ENCODE results near the gene UBE2I.

The UBE2I gene

DNA sequence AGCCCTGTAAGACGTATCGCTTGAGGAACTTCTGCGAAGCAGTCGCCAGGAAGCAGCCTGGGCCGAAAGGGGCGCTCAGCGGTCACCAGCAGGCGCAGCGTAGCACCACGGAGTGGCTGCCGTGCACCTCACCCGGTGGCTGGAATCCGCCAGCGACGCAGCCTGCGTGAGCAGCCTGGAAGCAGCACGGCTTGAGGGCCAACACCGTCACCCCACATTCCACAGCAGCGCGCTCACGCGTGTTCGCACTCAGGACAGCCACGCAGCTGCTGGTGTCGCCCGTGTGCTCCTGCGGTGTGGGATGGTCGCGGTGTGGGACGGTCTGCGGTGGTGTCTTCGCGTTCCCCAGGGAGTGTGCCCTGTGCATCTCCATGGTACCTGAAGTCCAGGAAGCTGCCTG, 9.6 kb downstream of the UBE2I start:
- peaks cover 0 to 93% (median 89%) of the 10 kb centered on the region in 5 donors for H3K36me3 ChIP-seq (ENCODE audit: control insufficient read depth in 5 of 5, insufficient read depth in 5 of 5, low read length in 5 of 5)
- H3K9me3 ChIP-seq (ENCODE audit: control insufficient read depth in 5 of 5, low read length in 5 of 5), result no peaks in the 10 kb centered on the region
- H3K4me1 ChIP-seq (ENCODE audit: control insufficient read depth in 5 of 5, insufficient read depth in 5 of 5, low read length in 5 of 5), result peaks cover 0 to 5% (median 0%) of the 10 kb centered on the region in 5 donors
- H3K27ac ChIP-seq (ENCODE audit: low read depth, low read length), result no peak overlapping the region
- no peaks in the 10 kb centered on the region for H3K27me3 ChIP-seq (ENCODE audit: control insufficient read depth in 5 of 5, insufficient read depth in 4 of 5, low read length in 5 of 5)
- no peak overlapping the region for H3K4me3 ChIP-seq (ENCODE audit: low read depth in 1 of 5, low read length in 5 of 5)
- H3K9ac ChIP-seq (ENCODE audit: low read length in 5 of 5), result no peak overlapping the region

DNA sequence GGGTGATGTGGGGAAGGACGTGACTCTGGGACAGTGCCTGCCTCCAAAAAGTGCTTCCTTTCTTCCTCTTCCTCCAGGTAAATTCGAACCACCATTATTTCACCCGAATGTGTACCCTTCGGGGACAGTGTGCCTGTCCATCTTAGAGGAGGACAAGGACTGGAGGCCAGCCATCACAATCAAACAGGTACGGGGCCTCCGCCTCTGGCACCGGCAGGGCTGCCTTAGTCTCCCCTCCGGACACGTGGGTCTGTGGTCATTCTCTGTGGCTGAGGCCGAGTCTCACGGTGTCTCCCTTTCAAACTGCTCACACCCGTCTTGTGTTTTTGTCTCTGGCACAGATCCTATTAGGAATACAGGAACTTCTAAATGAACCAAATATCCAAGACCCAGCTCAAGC, 10.7 kb downstream of the UBE2I start:
- Histone ChIP-seq H3K4me1 (ENCODE audit: control insufficient read depth in 5 of 5, insufficient read depth in 5 of 5, low read length in 5 of 5) (peaks cover 0 to 1% (median 0%) of the 10 kb centered on the region in 5 donors), H3K27ac (ENCODE audit: low read depth, low read length) (no peak overlapping the region), H3K4me3 (ENCODE audit: low read depth in 1 of 5, low read length in 5 of 5) (no peak overlapping the region), H3K36me3 (ENCODE audit: control insufficient read depth in 5 of 5, insufficient read depth in 5 of 5, low read length in 5 of 5) (peaks cover 0 to 93% (median 89%) of the 10 kb centered on the region in 5 donors), H3K9me3 (ENCODE audit: control insufficient read depth in 5 of 5, low read length in 5 of 5) (no peaks in the 10 kb centered on the region), H3K27me3 (ENCODE audit: control insufficient read depth in 5 of 5, insufficient read depth in 4 of 5, low read length in 5 of 5) (no peaks in the 10 kb centered on the region), H3K9ac (ENCODE audit: low read length in 5 of 5) (no peak overlapping the region)

DNA sequence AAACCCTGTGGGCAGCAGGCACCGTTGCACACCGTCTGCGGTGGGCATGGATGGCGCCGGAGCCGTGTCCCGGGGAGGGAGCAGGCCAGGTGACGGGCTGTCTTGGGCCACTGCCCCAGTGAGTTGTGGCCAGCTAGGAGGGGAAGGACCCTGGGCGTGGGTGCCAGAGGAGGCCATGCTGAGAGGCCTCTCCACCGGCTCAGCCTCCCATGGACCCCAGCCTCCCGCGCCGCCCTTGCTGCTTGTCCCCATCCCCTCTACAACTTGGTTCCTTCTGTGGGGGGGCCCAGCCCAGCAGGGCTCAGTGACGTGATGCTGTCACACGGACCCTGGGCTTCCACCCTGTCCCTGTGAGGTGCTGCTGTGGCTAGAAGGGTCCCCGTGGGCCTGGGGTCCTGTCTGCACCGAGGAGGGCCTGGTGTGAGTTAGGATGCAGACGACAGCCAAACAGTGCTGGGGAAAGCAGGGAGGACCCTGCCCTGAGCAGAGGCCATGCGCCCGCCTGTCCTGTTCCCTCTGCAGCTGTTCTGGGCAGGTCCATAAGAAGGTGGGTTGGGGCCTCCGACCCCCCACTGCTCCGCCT, 11.3 kb downstream of the UBE2I start:
- Histone ChIP-seq H3K9ac (ENCODE audit: low read length in 5 of 5) (no peak overlapping the region), H3K36me3 (ENCODE audit: control insufficient read depth in 5 of 5, insufficient read depth in 5 of 5, low read length in 5 of 5) (peaks cover 0 to 93% (median 89%) of the 10 kb centered on the region in 5 donors), H3K9me3 (ENCODE audit: control insufficient read depth in 5 of 5, low read length in 5 of 5) (no peaks in the 10 kb centered on the region), H3K27ac (ENCODE audit: low read depth, low read length) (no peak overlapping the region), H3K4me3 (ENCODE audit: low read depth in 1 of 5, low read length in 5 of 5) (no peak overlapping the region), H3K27me3 (ENCODE audit: control insufficient read depth in 5 of 5, insufficient read depth in 4 of 5, low read length in 5 of 5) (no peaks in the 10 kb centered on the region), H3K4me1 (ENCODE audit: control insufficient read depth in 5 of 5, insufficient read depth in 5 of 5, low read length in 5 of 5) (peaks cover 0 to 4% (median 1%) of the 10 kb centered on the region in 5 donors)

DNA sequence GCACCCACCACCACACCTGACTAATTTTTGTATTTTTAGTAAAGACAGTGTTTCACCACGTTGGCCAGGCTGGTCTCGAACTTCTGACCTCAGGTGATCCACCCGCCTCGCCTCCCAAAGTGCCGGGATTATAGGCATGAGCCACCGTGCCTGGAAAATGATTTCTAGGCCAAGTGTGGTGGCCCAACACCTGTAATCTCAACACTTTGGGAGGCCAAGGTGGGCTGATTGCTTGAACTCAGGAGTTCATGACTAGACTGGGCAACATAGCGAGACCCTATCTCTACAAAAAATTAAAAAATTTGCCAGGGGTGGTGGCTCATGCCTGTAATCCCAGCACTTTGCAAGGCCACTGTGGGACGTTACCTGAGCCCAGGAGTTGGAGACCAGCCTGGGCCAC, 13.0 kb downstream of the UBE2I start:
- no peak overlapping the region for H3K4me3 ChIP-seq (ENCODE audit: low read depth in 1 of 5, low read length in 5 of 5)
- no peak overlapping the region for H3K27ac ChIP-seq (ENCODE audit: low read depth, low read length)
- H3K9ac ChIP-seq (ENCODE audit: low read length in 5 of 5), result no peak overlapping the region
- H3K4me1 ChIP-seq (ENCODE audit: control insufficient read depth in 5 of 5, insufficient read depth in 5 of 5, low read length in 5 of 5), result peaks cover 0 to 8% (median 1%) of the 10 kb centered on the region in 5 donors
- no peaks in the 10 kb centered on the region for H3K9me3 ChIP-seq (ENCODE audit: control insufficient read depth in 5 of 5, low read length in 5 of 5)
- peaks cover 0 to 79% (median 74%) of the 10 kb centered on the region in 5 donors for H3K36me3 ChIP-seq (ENCODE audit: control insufficient read depth in 5 of 5, insufficient read depth in 5 of 5, low read length in 5 of 5)
- no peaks in the 10 kb centered on the region for H3K27me3 ChIP-seq (ENCODE audit: control insufficient read depth in 5 of 5, insufficient read depth in 4 of 5, low read length in 5 of 5)

DNA sequence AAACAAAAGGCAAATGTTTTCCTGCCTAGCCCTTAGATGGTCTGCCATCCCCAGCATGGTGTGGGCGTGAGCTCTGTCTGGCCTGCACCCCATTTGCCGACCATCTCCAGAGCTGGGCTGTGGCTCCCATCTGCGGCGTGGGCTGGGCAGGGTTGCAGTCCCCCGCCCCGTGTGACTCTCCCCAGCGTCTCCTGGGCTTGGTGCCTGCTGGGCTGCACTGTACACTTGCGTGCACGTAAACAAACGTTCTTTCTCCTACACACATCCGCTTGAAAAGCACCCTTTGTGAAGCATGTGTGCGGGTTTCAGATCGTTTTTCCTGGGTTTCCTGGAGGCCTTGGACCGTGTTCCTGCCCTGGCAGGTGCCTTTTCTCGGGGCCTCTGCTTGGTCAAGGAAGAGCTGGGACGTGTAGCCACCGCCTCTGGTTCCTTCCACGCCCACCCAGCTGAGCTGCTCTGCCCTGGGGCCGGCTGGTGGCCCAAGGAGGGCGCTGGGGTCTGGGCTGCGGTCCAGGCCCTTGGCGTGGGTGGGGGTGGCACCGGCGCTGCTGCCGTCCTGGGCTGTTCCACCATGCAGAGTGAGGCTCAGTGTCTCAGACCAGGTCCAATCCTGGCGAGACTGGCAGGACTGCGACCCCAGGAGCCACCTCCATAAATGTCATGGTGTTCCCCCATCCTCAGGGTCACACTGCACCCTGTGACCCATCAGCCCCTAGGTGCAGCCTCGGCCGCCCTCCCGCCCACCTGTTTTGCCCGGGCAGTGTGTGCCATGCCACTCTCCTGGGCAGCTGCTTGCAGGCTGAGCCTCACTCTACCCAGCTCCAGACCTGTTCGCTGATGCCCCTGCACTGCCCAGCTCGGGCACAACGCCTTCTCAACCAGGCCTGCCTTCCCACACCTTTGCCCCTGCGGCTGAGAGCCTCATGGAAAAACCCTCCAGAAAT, 14.1 kb downstream of the UBE2I start:
- Histone ChIP-seq H3K27ac (ENCODE audit: low read depth, low read length) (no peak overlapping the region), H3K4me3 (ENCODE audit: low read depth in 1 of 5, low read length in 5 of 5) (no peak overlapping the region), H3K9me3 (ENCODE audit: control insufficient read depth in 5 of 5, low read length in 5 of 5) (no peaks in the 10 kb centered on the region), H3K4me1 (ENCODE audit: control insufficient read depth in 5 of 5, insufficient read depth in 5 of 5, low read length in 5 of 5) (peaks cover 0 to 8% (median 1%) of the 10 kb centered on the region in 5 donors), H3K9ac (ENCODE audit: low read length in 5 of 5) (no peak overlapping the region), H3K27me3 (ENCODE audit: control insufficient read depth in 5 of 5, insufficient read depth in 4 of 5, low read length in 5 of 5) (no peaks in the 10 kb centered on the region), H3K36me3 (ENCODE audit: control insufficient read depth in 5 of 5, insufficient read depth in 5 of 5, low read length in 5 of 5) (peaks cover 0 to 68% (median 62%) of the 10 kb centered on the region in 5 donors)

DNA sequence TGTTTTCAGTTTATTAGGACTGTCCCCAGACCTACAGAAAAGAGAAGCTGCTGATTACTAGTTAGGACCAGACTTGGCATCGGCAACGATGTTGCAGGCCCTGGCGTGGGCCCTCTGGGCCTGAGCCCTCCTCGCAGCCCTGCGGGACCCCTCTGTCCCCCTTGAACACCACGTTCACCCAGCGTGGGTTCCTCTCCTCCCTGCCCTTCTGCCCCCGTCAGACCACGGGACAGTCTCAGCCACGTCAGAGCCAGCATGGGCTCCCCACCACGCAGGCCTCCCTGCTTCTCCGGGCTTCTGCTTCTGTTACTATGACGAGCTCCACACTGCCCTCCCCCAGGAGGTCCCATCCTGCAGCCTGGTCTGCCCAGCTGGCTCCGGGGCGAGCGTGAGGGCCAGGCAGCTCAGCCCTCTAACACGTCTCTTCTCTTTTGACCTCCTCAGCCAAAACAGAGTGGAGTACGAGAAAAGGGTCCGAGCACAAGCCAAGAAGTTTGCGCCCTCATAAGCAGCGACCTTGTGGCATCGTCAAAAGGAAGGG, 14.9 kb downstream of the UBE2I start:
- Histone ChIP-seq H3K36me3 (ENCODE audit: control insufficient read depth in 5 of 5, insufficient read depth in 5 of 5, low read length in 5 of 5) (peaks cover 0 to 60% (median 54%) of the 10 kb centered on the region in 5 donors), H3K4me1 (ENCODE audit: control insufficient read depth in 5 of 5, insufficient read depth in 5 of 5, low read length in 5 of 5) (peaks cover 0 to 8% (median 1%) of the 10 kb centered on the region in 5 donors), H3K9ac (ENCODE audit: low read length in 5 of 5) (no peak overlapping the region), H3K4me3 (ENCODE audit: low read depth in 1 of 5, low read length in 5 of 5) (no peak overlapping the region), H3K27ac (ENCODE audit: low read depth, low read length) (no peak overlapping the region), H3K27me3 (ENCODE audit: control insufficient read depth in 5 of 5, insufficient read depth in 4 of 5, low read length in 5 of 5) (no peaks in the 10 kb centered on the region), H3K9me3 (ENCODE audit: control insufficient read depth in 5 of 5, low read length in 5 of 5) (no peaks in the 10 kb centered on the region)

DNA sequence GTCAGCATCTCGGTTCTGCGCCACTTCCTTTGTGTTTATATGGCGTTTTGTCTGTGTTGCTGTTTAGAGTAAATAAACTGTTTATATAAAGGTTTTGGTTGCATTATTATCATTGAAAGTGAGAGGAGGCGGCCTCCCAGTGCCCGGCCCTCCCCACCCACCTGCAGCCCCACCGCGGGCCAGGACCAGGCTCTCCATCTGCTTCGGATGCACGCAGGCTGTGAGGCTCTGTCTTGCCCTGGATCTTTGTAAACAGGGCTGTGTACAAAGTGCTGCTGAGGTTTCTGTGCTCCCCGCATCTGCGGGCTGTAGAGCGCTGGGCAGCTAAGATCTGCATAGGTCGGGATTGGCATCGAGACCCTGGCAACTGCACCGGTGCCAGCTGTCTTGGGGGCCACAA, 15.8 kb downstream of the UBE2I start:
- no peak overlapping the region for H3K9ac ChIP-seq (ENCODE audit: low read length in 5 of 5)
- H3K27me3 ChIP-seq (ENCODE audit: control insufficient read depth in 5 of 5, insufficient read depth in 4 of 5, low read length in 5 of 5), result no peaks in the 10 kb centered on the region
- no peak overlapping the region for H3K27ac ChIP-seq (ENCODE audit: low read depth, low read length)
- H3K36me3 ChIP-seq (ENCODE audit: control insufficient read depth in 5 of 5, insufficient read depth in 5 of 5, low read length in 5 of 5), result peaks cover 0 to 51% (median 45%) of the 10 kb centered on the region in 5 donors
- H3K9me3 ChIP-seq (ENCODE audit: control insufficient read depth in 5 of 5, low read length in 5 of 5), result peaks cover 0 to 3% (median under 1%) of the 10 kb centered on the region in 5 donors
- peaks cover 0 to 8% (median 1%) of the 10 kb centered on the region in 5 donors for H3K4me1 ChIP-seq (ENCODE audit: control insufficient read depth in 5 of 5, insufficient read depth in 5 of 5, low read length in 5 of 5)
- no peak overlapping the region for H3K4me3 ChIP-seq (ENCODE audit: low read depth in 1 of 5, low read length in 5 of 5)

DNA sequence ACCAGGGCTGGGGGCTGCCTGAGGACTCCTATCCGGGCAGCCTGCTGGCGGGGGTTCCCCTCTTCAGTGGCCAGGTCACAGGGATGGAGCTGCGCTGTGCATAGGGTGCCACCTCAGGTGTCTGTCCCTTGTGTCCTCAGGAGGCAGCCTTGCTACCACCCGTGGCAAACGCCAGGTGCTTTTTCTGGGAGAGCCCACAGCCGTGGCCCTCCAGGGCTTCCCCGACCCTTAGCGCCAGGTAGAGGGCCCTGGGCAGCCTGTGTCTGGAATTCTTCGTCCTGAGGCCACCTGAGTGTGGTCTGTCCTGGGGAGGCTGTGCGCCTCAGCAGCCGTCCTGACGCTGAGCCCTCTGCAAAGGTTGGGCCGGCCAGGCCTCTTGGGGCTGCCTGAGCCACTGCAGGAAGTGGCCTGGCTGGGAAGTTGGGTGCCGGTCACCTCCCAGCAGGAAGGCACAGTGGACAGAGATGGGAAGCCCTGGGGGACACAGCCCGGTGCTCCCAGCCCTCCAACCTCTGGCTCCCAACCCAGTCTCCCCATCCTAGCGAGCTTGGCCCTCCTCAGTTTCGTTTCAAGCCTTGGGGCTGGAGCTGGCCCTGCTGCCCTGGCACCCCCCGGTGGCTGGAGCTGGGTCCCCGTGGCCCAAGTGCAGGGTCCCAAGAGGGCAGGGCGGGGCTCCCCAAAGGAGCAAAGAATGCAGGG, 16.4 kb downstream of the UBE2I start:
- peaks cover 0 to 9% (median 1%) of the 10 kb centered on the region in 5 donors for H3K4me1 ChIP-seq (ENCODE audit: control insufficient read depth in 5 of 5, insufficient read depth in 5 of 5, low read length in 5 of 5)
- H3K9ac ChIP-seq (ENCODE audit: low read length in 5 of 5), result no peak overlapping the region
- H3K36me3 ChIP-seq (ENCODE audit: control insufficient read depth in 5 of 5, insufficient read depth in 5 of 5, low read length in 5 of 5), result peaks cover 0 to 45% (median 40%) of the 10 kb centered on the region in 5 donors
- H3K4me3 ChIP-seq (ENCODE audit: low read depth in 1 of 5, low read length in 5 of 5), result no peak overlapping the region
- no peak overlapping the region for H3K27ac ChIP-seq (ENCODE audit: low read depth, low read length)
- no peaks in the 10 kb centered on the region for H3K27me3 ChIP-seq (ENCODE audit: control insufficient read depth in 5 of 5, insufficient read depth in 4 of 5, low read length in 5 of 5)
- peaks cover 0 to 7% (median 3%) of the 10 kb centered on the region in 5 donors for H3K9me3 ChIP-seq (ENCODE audit: control insufficient read depth in 5 of 5, low read length in 5 of 5)

DNA sequence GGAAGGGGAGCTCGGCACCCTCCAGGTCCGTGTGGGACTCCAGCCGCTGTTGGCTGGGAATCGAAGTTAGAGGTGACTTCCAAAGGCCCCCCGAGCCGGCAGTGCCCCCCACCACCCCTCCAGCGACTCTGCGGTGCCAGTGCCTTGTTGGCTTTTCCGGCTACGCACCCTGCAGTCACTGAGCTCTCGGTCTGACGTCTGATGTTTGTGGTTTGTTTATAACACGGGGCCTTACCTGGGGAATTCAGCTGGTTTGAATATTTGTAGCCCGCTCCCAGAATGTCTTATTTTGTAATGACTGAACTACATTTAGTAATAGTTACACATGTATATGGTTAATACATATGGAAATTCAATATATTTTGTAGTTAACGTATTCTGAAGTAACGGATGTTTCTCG, 17.0 kb downstream of the UBE2I start:
- no peak overlapping the region for H3K4me3 ChIP-seq (ENCODE audit: low read depth in 1 of 5, low read length in 5 of 5)
- no peak overlapping the region for H3K27ac ChIP-seq (ENCODE audit: low read depth, low read length)
- H3K36me3 ChIP-seq (ENCODE audit: control insufficient read depth in 5 of 5, insufficient read depth in 5 of 5, low read length in 5 of 5), result peaks cover 0 to 39% (median 35%) of the 10 kb centered on the region in 5 donors
- peaks cover 1 to 14% (median 4%) of the 10 kb centered on the region in 5 donors for H3K4me1 ChIP-seq (ENCODE audit: control insufficient read depth in 5 of 5, insufficient read depth in 5 of 5, low read length in 5 of 5)
- H3K27me3 ChIP-seq (ENCODE audit: control insufficient read depth in 5 of 5, insufficient read depth in 4 of 5, low read length in 5 of 5), result peaks cover 0 to 3% (median 0%) of the 10 kb centered on the region in 5 donors
- H3K9me3 ChIP-seq (ENCODE audit: control insufficient read depth in 5 of 5, low read length in 5 of 5), result peaks cover 0 to 7% (median 3%) of the 10 kb centered on the region in 5 donors
- no peak overlapping the region for H3K9ac ChIP-seq (ENCODE audit: low read length in 5 of 5)
